Type B pancreatic cell (in vitro differentiated cells): ENCODE data around the gene GCG. TPM values are rescaled to one million over a fixed set of nuclear protein-coding genes. Genes with fewer than 3 reads are reported as not detected.

ENCODE experiments used
- DNase-seq: peaks from one replicate; pipeline ENCODE4 v3.0.0; 2021; ENCODE audit warnings: mixed read lengths; ENCODE audit not compliant: unreplicated experiment; ENCODE audit errors: extremely low spot score
- H3K27ac Mint-ChIP-seq: 2 replicates; pipeline ENCODE4 v1.8.0; 2021; ENCODE audit warnings: mild to moderate bottlenecking, mixed read lengths
- H3K27me3 Mint-ChIP-seq: 2 replicates; pipeline ENCODE4 v1.8.0; 2021; ENCODE audit warnings: mixed read lengths
- H3K36me3 Mint-ChIP-seq: 2 replicates; pipeline ENCODE4 v1.8.0; 2021; ENCODE audit warnings: mixed read lengths
- H3K4me1 Mint-ChIP-seq: one replicate; pipeline ENCODE4 v1.8.0; 2021; ENCODE audit warnings: mixed read lengths; ENCODE audit not compliant: unreplicated experiment
- H3K4me3 Mint-ChIP-seq: 2 replicates; pipeline ENCODE4 v1.8.0; 2021; ENCODE audit warnings: mild to moderate bottlenecking, mixed read lengths
- H3K9me3 Mint-ChIP-seq: 2 replicates; pipeline ENCODE4 v1.8.0; 2021; ENCODE audit warnings: mixed read lengths
- CTCF ChIP-seq: fragments of 200-600 bp; sonication (generic); conservative IDR thresholded peaks from 2 replicates; pipeline ENCODE4 v1.5.0; 2021; ENCODE audit warnings: antibody characterized with exemption, mild to moderate bottlenecking
- long read RNA-seq: library from polyadenylated mRNA; unstranded; transcript quantifications from one replicate; pipeline ENCODE4 v2.0.0, GENCODE V29; 2020
- total RNA-seq: library from RNA; stranded (reverse); gene quantifications from 2 replicates; pipeline ENCODE4 v1.2.1, GENCODE V29; 2021; ENCODE audit warnings: low replicate concordance

Gene GCG
- 4,376 and 4,649 TPM in 2 replicates for total RNA-seq
- long read RNA-seq, transcript GCG-202 (6 exons, 1,289 nt), result major isoform, 24,953 of 25,332 reads
- long read RNA-seq, partial matches to known transcripts, result 102 of 25,332 reads
- long read RNA-seq, other reads (novel, unspliced or antisense), result 271 of 25,332 reads

- no peak within 1 kb of the TSS for H3K4me3 Mint-ChIP-seq
- no peaks in the 10 kb centered on the region for H3K4me1 Mint-ChIP-seq
- H3K27ac Mint-ChIP-seq, result no peak within 1 kb of the TSS
- no peak for DNase-seq
- H3K9me3 Mint-ChIP-seq, result no peaks in the 10 kb centered on the region
- H3K36me3 Mint-ChIP-seq, result no peaks in the 10 kb centered on the region
- H3K27me3 Mint-ChIP-seq, result peaks cover 9% of the 10 kb centered on the region
- no peak for TF ChIP-seq CTCF
Observed at GRCh38 chr2:162152147-162152546, at the start of gene GCG. TSS of gene GCG (minus strand) at chr2:162152247. CDS start at chr2:162149178, 3,069 bp downstream.

- no peaks in the 10 kb centered on the region for H3K36me3 Mint-ChIP-seq
- no peaks in the 10 kb centered on the region for H3K4me1 Mint-ChIP-seq
- no peaks in the 10 kb centered on the region for H3K27me3 Mint-ChIP-seq
- H3K27ac Mint-ChIP-seq, result no peak overlapping the region
- no peak overlapping the region for H3K4me3 Mint-ChIP-seq
- no peaks in the 10 kb centered on the region for H3K9me3 Mint-ChIP-seq
- no peak for DNase-seq
- TF ChIP-seq CTCF, result no peak
Observed at GRCh38 chr2:162200636-162201035, 48.6 kb upstream of the GCG start.

- H3K36me3 Mint-ChIP-seq, result no peaks in the 10 kb centered on the region
- DNase-seq, result no peak
- no peaks in the 10 kb centered on the region for H3K9me3 Mint-ChIP-seq
- H3K27me3 Mint-ChIP-seq, result no peaks in the 10 kb centered on the region
- no peaks in the 10 kb centered on the region for H3K4me1 Mint-ChIP-seq
- H3K4me3 Mint-ChIP-seq, result no peak overlapping the region
- no peak for TF ChIP-seq CTCF
- H3K27ac Mint-ChIP-seq, result no peak overlapping the region
Observed at GRCh38 chr2:162199913-162200312, 47.9 kb upstream of the GCG start.

- Mint-ChIP-seq H3K4me3 (no peak overlapping the region), H3K36me3 (no peaks in the 10 kb centered on the region), H3K4me1 (no peaks in the 10 kb centered on the region)
Observed at GRCh38 chr2:162198239-162198638, 46.2 kb upstream of the GCG start.

GRCh38 chr2:162197069-162197825 is 45.2 kb upstream of the GCG start:
- Mint-ChIP-seq H3K27me3 (peaks cover 3% of the 10 kb centered on the region), H3K4me3 (no peak overlapping the region), H3K36me3 (no peaks in the 10 kb centered on the region), H3K9me3 (no peaks in the 10 kb centered on the region), H3K4me1 (no peaks in the 10 kb centered on the region), H3K27ac (no peak overlapping the region)
- DNase-seq, result no peak
- no peak for TF ChIP-seq CTCF

More at GRCh38 chr2:162198239-162198638, 46.2 kb upstream of the GCG start:
- Mint-ChIP-seq H3K27me3 (no peaks in the 10 kb centered on the region), H3K9me3 (no peaks in the 10 kb centered on the region), H3K27ac (no peak overlapping the region)
- DNase-seq, result no peak
- no peak for TF ChIP-seq CTCF
